Amygdala (tissue), 56 donors: ENCODE measurements around the gene SPSB1.

Experiments used
- DNase-seq, 56 donors: peaks; one replicate each; lab custom pipeline; 2025; lab: John Stamatoyannopoulos, UW

SPSB1 gene

GRCh38 chr1:9257851-9258250, 34.8 kb upstream of the SPSB1 start:
- no peak for DNase-seq

- DNase-seq, result no peak
Observed at GRCh38 chr1:9258629-9259028, 34.1 kb upstream of the SPSB1 start.

- DNase-seq, result no peak
Observed at GRCh38 chr1:9260059-9260766, 32.5 kb upstream of the SPSB1 start.

- DNase-seq, result no peak
Observed at GRCh38 chr1:9261496-9261895, 31.2 kb upstream of the SPSB1 start.

GRCh38 chr1:9262096-9262986, 30.4 kb upstream of the SPSB1 start:
- no peak for DNase-seq

- no peak for DNase-seq
Observed at GRCh38 chr1:9263276-9263855, 29.3 kb upstream of the SPSB1 start.

- no peak for DNase-seq
Observed at GRCh38 chr1:9263984-9264872, 28.5 kb upstream of the SPSB1 start.

- no peak for DNase-seq
Observed at GRCh38 chr1:9265037-9265436, 27.7 kb upstream of the SPSB1 start.

GRCh38 chr1:9265968-9266367, 26.7 kb upstream of the SPSB1 start:
- no peak for DNase-seq

GRCh38 chr1:9267352-9267686, 25.4 kb upstream of the SPSB1 start:
- DNase-seq, result no peak

GRCh38 chr1:9267827-9268581, 24.7 kb upstream of the SPSB1 start:
- DNase-seq, result no peak

- no peak for DNase-seq
Observed at GRCh38 chr1:9269078-9269501, 23.6 kb upstream of the SPSB1 start.

GRCh38 chr1:9269721-9270120, 23.0 kb upstream of the SPSB1 start:
- DNase-seq, result no peak

- no peak for DNase-seq
Observed at GRCh38 chr1:9270290-9270883, 22.3 kb upstream of the SPSB1 start.

- no peak for DNase-seq
Observed at GRCh38 chr1:9271283-9271682, 21.4 kb upstream of the SPSB1 start.

- no peak for DNase-seq
Observed at GRCh38 chr1:9271861-9272595, 20.7 kb upstream of the SPSB1 start.

GRCh38 chr1:9273177-9273576, 19.5 kb upstream of the SPSB1 start:
- no peak for DNase-seq

GRCh38 chr1:9275161-9275560, 17.5 kb upstream of the SPSB1 start:
- DNase-seq, result no peak

GRCh38 chr1:9275567-9276034, 17.1 kb upstream of the SPSB1 start:
- peak in 5 of 56 donors; percentile 13 to 47 (median 24) for DNase-seq
